ENCODE data around the gene CERKL. TPM values are rescaled to one million over a fixed set of nuclear protein-coding genes. Genes with fewer than 3 reads are reported as not detected.

CERKL gene
- not detected in 2 replicates for total RNA-seq

GRCh38 chr2:181656450-181657291 is at the start of gene CERKL:
CERKL (minus strand) TSS chr2:181657105; CDS start chr2:181657006, 99 bp downstream.

DNA sequence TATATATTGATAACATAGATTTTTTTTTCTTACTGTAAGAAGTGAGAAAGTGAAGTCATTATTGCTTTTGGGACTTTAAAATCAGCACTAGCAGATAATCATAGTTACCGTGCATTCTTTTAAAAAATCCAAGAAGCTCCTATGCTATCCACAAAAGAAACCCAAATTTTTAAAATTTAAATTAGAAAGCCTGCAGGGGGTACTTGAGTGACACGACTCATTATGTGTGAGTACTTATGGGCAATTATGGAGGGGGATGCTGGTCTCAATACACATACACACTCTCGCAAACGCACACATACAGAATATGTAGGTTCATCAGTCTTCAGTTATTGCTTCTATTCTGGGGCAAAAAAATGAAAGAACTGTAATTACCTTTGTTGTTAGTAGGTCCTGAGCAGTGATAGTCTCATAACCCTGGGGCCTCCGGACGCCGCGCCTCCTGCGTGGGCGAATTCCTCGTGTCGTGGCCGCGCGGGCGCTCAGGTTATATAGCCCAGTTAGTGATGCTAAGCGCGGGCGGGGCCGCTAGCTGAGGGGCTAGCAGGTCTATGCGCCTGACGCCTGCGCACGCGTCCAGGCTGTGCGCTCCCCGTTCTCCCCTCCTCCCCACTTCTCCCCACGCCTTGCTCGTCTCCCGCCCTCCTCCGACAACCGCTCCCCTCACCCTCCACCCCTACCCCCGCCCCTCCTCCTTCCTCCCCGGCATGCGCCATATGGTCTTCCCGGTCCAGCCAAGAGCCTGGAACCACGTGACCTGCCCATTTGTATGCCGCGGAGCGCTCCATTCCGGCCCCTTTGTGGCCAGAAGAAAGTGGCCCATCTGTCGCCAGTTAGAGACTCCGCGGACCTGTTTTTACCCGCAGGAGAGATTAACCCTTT is 23.4 kb upstream of the CERKL start, which contains the start of gene NEUROD1:
Gene NEUROD1 (minus strand): TSS at position 463 of the 882 bp plus-strand sequence. CDS start 1,657 bp downstream, outside the sequence.

Other genes with a start within 250 kb of the CERKL start
- 5.8 and 7.1 TPM in 2 replicates for gene ITGA4, start 199.7 kb downstream of the CERKL start, total RNA-seq
- not detected in 2 replicates for gene NEUROD1, start 23.4 kb upstream of the CERKL start, total RNA-seq
- 59.0 and 67.2 TPM in 2 replicates for gene ITPRID2, start 234.6 kb upstream of the CERKL start, total RNA-seq

Data from cardiac atrium fibroblast (primary cell).